ENCODE results near the gene ZSWIM3. TPM values are rescaled to one million over a fixed set of nuclear protein-coding genes. Genes with fewer than 3 reads are reported as not detected.

ZSWIM3 gene
- total and polyA plus RNA-seq, 2 of the 13 experiments (the other 11 are each of a cell fraction or from before 2014, with no cell fraction given): 5.2 to 5.8 TPM

GRCh38 chr20:45921337-45922189, 64.1 kb downstream of the ZSWIM3 start (continued):
- TF ChIP-seq ERF (CRISPR knock-in tag; IDR thresholded peaks at IDR 0.05): no peak
- no peak for TF ChIP-seq DNMT1 (CRISPR knock-in tag; IDR thresholded peaks at IDR 0.05)
- no peak for TF ChIP-seq ZNF292 (CRISPR knock-in tag; IDR thresholded peaks at IDR 0.05; ENCODE audit: borderline replicate concordance, low read depth)
- TF ChIP-seq HNF4G (IDR thresholded peaks at IDR 0.05; ENCODE audit: borderline replicate concordance, low read depth, low read length): peak; percentile 69
- no peak for TF ChIP-seq HNF4G (CRISPR knock-in tag; IDR thresholded peaks at IDR 0.05; ENCODE audit: borderline replicate concordance, low read depth)
- no peak for TF ChIP-seq ZNF605 (CRISPR knock-in tag; IDR thresholded peaks at IDR 0.05)
- 0 out of 2 replicates have a peak, but pooled peaks have one; percentile 14 for TF ChIP-seq TEF (CRISPR knock-in tag; IDR thresholded peaks at IDR 0.05)
- TF ChIP-seq ZKSCAN5 (CRISPR knock-in tag; IDR thresholded peaks at IDR 0.05): no peak
- no peak for TF ChIP-seq CENPBD1 (CRISPR knock-in tag; IDR thresholded peaks at IDR 0.05; ENCODE audit: borderline replicate concordance, low read depth)
- no peak for TF ChIP-seq ATF3 (CRISPR knock-in tag; IDR thresholded peaks at IDR 0.05)
- TF ChIP-seq NFRKB (IDR thresholded peaks at IDR 0.05): no peak
- peak; percentile 27; the same call in 1 of the 2 replicates for TF ChIP-seq GABPB1 (CRISPR knock-in tag; IDR thresholded peaks at IDR 0.05)
- peak; percentile 80; the same call in 1 of the 2 replicates for TF ChIP-seq NAIF1 (CRISPR knock-in tag; IDR thresholded peaks at IDR 0.05; ENCODE audit: borderline replicate concordance)
- TF ChIP-seq AHR (CRISPR knock-in tag; IDR thresholded peaks at IDR 0.05): no peak
- TF ChIP-seq MIXL1 (CRISPR knock-in tag; IDR thresholded peaks at IDR 0.05): 0 out of 2 replicates have a peak, but pooled peaks have one; percentile 55
- TF ChIP-seq HMGXB3 (CRISPR knock-in tag; IDR thresholded peaks at IDR 0.05; ENCODE audit: borderline replicate concordance): no peak
- TF ChIP-seq ZNF704 (CRISPR knock-in tag; IDR thresholded peaks at IDR 0.05; ENCODE audit: borderline replicate concordance): no peak
- no peak for TF ChIP-seq STAT6 (CRISPR knock-in tag; IDR thresholded peaks at IDR 0.05; ENCODE audit: borderline replicate concordance)

Measured in HepG2 (cell line).